Esophagus squamous epithelium (tissue), 4 donors: Measurements from ENCODE around the gene MYO1B.

Experiments used
- POLR2A ChIP-seq, 4 donors: fragments of 450-650 bp; IDR thresholded peaks; one replicate each; pipeline ENCODE4 v1.6.1; 2017; ENCODE audit warnings: antibody characterized with exemption in 4 of 4, mild to moderate bottlenecking in 4 of 4, moderate library complexity in 3 of 4
- TF ChIP-seq, protein P1 (sequence below), 6 experiments: fragments of 450-650 bp in 4 of 6; fragments of 200-600 bp in 2 of 6; sonication (generic) in 2 of 6; IDR thresholded peaks; one replicate each; pipeline ENCODE4 v1.5.1; 2016 to 2019; ENCODE audit warnings: antibody characterized with exemption in 6 of 6, mild to moderate bottlenecking in 4 of 6, moderate library complexity in 4 of 6

- TF ChIP-seq, protein P1, sequence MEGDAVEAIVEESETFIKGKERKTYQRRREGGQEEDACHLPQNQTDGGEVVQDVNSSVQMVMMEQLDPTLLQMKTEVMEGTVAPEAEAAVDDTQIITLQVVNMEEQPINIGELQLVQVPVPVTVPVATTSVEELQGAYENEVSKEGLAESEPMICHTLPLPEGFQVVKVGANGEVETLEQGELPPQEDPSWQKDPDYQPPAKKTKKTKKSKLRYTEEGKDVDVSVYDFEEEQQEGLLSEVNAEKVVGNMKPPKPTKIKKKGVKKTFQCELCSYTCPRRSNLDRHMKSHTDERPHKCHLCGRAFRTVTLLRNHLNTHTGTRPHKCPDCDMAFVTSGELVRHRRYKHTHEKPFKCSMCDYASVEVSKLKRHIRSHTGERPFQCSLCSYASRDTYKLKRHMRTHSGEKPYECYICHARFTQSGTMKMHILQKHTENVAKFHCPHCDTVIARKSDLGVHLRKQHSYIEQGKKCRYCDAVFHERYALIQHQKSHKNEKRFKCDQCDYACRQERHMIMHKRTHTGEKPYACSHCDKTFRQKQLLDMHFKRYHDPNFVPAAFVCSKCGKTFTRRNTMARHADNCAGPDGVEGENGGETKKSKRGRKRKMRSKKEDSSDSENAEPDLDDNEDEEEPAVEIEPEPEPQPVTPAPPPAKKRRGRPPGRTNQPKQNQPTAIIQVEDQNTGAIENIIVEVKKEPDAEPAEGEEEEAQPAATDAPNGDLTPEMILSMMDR (IDR thresholded peaks at IDR 0.05): no peak
- no peak for TF ChIP-seq POLR2A (IDR thresholded peaks at IDR 0.05)
Observed at GRCh38 chr2:191274413-191274815, 29.2 kb downstream of the MYO1B start.
